ENCODE data around the gene IGSF3. TPM values are rescaled to one million over a fixed set of nuclear protein-coding genes. Genes with fewer than 3 reads are reported as not detected.

Gene IGSF3
- total RNA-seq, 1 donor from 2014 or later, result 19.9 TPM

DNA sequence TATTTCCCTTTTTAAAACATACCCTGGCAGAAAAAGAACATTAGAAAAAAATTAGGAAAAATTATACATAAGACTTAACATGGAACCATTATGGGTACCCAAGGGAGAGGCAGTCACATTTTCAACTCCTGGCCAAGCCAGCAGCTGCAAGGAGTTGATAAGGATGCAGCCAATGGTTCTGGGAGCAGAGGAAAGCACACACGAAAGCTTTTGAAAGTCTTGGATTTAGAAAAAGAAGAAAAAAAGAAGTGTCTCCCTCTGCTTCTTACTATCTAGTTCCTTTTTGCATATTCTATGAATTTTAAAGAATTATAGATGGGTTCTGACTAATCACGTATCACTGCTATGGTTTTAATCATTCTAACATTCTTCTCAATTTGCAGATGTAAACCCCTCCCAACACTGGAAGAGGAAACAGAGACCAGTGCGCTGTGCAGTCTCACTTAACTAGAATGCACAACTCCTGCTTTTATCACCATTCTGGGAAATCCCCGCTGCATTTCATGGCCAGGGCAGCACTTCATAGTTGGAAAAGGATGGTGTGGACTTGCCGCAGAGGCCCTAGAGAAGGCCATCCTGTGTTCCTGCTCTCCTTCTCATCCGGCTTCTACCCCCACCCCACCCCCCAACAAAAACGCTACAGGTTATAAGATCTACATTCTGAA is 94.0 kb downstream of the IGSF3 start:
- intact Hi-C loops (cut with micrococcal nuclease), result loop anchor here (10.0 kb wide), 1 partner anchor 91 kb away; the partner anchor contains the start of gene IGSF3
- peaks cover 15% of the 10 kb centered on the region for H3K36me3 ChIP-seq
- TF ChIP-seq, protein P1, sequence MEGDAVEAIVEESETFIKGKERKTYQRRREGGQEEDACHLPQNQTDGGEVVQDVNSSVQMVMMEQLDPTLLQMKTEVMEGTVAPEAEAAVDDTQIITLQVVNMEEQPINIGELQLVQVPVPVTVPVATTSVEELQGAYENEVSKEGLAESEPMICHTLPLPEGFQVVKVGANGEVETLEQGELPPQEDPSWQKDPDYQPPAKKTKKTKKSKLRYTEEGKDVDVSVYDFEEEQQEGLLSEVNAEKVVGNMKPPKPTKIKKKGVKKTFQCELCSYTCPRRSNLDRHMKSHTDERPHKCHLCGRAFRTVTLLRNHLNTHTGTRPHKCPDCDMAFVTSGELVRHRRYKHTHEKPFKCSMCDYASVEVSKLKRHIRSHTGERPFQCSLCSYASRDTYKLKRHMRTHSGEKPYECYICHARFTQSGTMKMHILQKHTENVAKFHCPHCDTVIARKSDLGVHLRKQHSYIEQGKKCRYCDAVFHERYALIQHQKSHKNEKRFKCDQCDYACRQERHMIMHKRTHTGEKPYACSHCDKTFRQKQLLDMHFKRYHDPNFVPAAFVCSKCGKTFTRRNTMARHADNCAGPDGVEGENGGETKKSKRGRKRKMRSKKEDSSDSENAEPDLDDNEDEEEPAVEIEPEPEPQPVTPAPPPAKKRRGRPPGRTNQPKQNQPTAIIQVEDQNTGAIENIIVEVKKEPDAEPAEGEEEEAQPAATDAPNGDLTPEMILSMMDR (IDR thresholded peaks at IDR 0.05; ENCODE audit: borderline replicate concordance), result no peak
- H3K9me3 ChIP-seq (replicated peaks), result no peaks in the 10 kb centered on the region
- peak overlapping the region; percentile 37 for H3K27ac ChIP-seq (replicated peaks)
- DNase-seq, result no peak
- H3K27me3 ChIP-seq (ENCODE audit: low read depth), result no peaks in the 10 kb centered on the region
- peaks cover 65% of the 10 kb centered on the region for H3K4me1 ChIP-seq
- no peak overlapping the region for H3K4me3 ChIP-seq

DNA sequence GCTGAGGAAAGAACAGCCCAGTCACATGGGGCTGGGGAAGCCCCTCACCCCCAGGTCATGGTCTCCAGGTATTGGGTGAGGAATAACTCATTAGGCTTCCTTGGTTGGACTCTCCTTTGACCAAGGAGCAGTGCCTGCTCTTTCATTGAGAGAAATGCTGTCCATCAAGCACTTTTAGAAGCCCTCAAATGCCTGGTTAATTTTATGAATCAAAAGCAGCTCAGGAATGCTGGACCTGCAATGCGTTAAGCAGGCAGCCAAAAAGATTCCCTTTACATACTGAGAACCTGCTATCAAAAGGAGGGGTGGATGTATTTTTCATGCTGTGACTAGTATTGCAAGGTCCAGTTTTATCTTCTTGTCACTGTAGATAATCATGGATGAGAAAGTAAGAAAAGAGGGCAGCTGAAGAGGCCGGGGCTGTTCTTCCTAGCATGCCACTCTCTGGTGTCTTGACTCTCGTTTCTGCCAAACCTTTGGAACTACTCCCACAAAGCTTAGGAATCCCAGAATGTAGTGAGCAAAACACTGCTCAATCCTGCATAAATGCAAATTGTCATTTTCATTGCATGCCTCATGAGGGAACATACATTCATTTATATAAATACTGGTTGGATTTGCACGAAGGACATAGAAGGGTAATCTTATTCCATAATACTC is 94.6 kb downstream of the IGSF3 start:
- Histone ChIP-seq H3K36me3 (peaks cover 15% of the 10 kb centered on the region), H3K27ac (replicated peaks) (peak overlapping the region; percentile 100), H3K4me1 (peaks cover 71% of the 10 kb centered on the region), H3K27me3 (ENCODE audit: low read depth) (no peaks in the 10 kb centered on the region), H3K9me3 (replicated peaks) (no peaks in the 10 kb centered on the region), H3K4me3 (no peak overlapping the region)
- no peak for DNase-seq
- intact Hi-C loops (cut with micrococcal nuclease), result loop anchor here (10.0 kb wide), 1 partner anchor 92 kb away; the partner anchor contains the start of gene IGSF3
- TF ChIP-seq, protein P1 (IDR thresholded peaks at IDR 0.05; ENCODE audit: borderline replicate concordance), result no peak

DNA sequence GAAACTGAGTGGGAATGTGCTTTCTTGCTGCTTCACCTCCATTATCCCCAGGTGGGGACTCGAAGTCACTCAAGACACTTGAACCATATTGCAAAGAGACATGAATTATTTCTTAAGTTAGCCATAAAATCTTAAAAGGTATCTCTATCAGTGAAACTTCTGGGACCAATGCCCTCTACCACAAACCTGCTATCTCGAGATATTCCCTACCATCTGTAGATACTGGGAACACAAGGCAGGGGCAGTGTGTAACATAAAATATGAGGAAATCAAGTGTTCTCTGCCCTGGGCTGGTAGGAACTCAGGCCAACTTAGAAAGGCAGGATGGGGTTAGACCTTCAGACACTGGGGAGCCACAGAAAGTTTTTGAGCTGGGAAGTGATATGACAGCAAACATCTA is 95.4 kb downstream of the IGSF3 start:
- peak overlapping the region; percentile 100 for H3K27ac ChIP-seq (replicated peaks)
- TF ChIP-seq, protein P1 (IDR thresholded peaks at IDR 0.05; ENCODE audit: borderline replicate concordance), result no peak
- no peak overlapping the region for H3K4me3 ChIP-seq
- H3K9me3 ChIP-seq (replicated peaks), result no peaks in the 10 kb centered on the region
- intact Hi-C loops (cut with micrococcal nuclease), result loop anchor here (10.0 kb wide), 1 partner anchor 93 kb away; the partner anchor contains the start of gene IGSF3
- no peak for DNase-seq
- H3K27me3 ChIP-seq (ENCODE audit: low read depth), result no peaks in the 10 kb centered on the region
- H3K4me1 ChIP-seq, result peaks cover 79% of the 10 kb centered on the region
- H3K36me3 ChIP-seq, result peaks cover 10% of the 10 kb centered on the region

DNA sequence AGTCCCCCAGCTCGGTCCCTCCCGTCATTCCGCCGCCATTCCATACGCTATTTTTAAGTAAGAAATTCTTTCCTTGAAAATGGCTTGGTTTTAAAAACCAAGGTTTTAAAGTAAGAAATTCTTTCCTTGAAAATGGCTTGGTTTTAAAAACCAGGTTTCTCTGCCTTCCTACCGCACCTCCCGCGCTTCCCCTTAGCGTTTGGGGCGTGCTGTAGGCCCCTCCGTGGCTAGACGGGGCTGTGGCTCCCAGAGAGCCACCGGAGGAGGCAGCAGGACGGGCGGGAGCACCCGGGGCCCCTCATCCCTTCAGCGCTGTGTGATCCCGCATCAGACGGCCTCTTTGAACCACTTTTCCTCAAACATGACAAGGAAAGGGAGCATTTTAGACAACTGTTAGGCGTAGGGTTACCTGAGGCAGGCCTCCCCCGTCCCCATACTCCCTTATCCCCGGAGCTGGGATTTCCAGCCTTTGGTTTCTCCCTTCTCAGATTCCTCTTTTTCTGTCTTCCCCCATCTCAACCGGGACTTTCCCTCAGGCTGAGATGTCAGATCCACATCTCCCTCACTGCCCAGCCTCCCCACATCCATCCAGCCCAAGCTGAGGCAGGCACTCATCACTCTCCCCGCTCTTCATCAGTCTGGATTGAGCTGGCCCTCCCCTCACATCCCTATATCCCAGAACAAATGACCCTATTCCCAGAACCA is 96.2 kb downstream of the IGSF3 start:
- Histone ChIP-seq H3K9me3 (replicated peaks) (no peaks in the 10 kb centered on the region), H3K27ac (replicated peaks) (peak overlapping the region; percentile 100), H3K4me1 (peaks cover 84% of the 10 kb centered on the region), H3K27me3 (ENCODE audit: low read depth) (no peaks in the 10 kb centered on the region), H3K36me3 (peaks cover 3% of the 10 kb centered on the region), H3K4me3 (peak overlapping the region; percentile 88)
- TF ChIP-seq, protein P1 (IDR thresholded peaks at IDR 0.05; ENCODE audit: borderline replicate concordance), result no peak
- intact Hi-C loops (cut with micrococcal nuclease), result loop anchor here (10.0 kb wide), 1 partner anchor 93 kb away; the partner anchor contains the start of gene IGSF3
- no peak for DNase-seq
